H1 (cell line): ENCODE data around the gene UNC93A. TPM values are rescaled to one million over a fixed set of nuclear protein-coding genes. Genes with fewer than 3 reads are reported as not detected.

Source experiments
- polyA plus RNA-seq, 7 experiments: library from polyadenylated mRNA; depleted of rRNA in 3 of 7; stranded (reverse) in 5 of 7; unstranded in 2 of 7; fragments of >200 nt in 5 of 7; fragments of 200-250 nt in 2 of 7; gene quantifications; 1 replicate in 5 of 7; 2 replicates in 1 of 7; 4 replicates in 1 of 7; pipeline versions ENCODE4 v1.2.1 to v1.2.3, GENCODE V29; 2011 to 2013; ENCODE audit warnings: missing spikeins in 2 of 7, mixed read lengths in 2 of 7
- total RNA-seq: library from RNA; stranded (reverse); fragmentation: NEBNext Ultra II Directional; extraction: Animal tissue kit (Norgen Biotek cat#: 25700); gene quantifications from 2 replicates; pipeline ENCODE4 v1.2.1, GENCODE V29; 2021

UNC93A gene
- total and polyA plus RNA-seq, 2 of the 8 experiments (the other 6 are each of a cell fraction or from before 2014, with no cell fraction given) = 0.39 TPM; not detected in 1

Other genes with a start within 250 kb of the UNC93A start
- gene CCR6, start 168.2 kb upstream of the UNC93A start, total RNA-seq = not detected in 2 replicates
- gene CCR6, start 168.2 kb upstream of the UNC93A start, polyA plus RNA-seq (2011; rRNA removed) = 0.06 and 0.27 TPM in 2 replicates
- gene GPR31, start 133.3 kb upstream of the UNC93A start, total RNA-seq = not detected in 2 replicates
- not detected in 2 replicates for gene GPR31, start 133.3 kb upstream of the UNC93A start, polyA plus RNA-seq (2011; rRNA removed)
- not detected in 2 replicates for gene TTLL2, start 33.8 kb downstream of the UNC93A start, total RNA-seq
- not detected in 2 replicates for gene TTLL2, start 33.8 kb downstream of the UNC93A start, polyA plus RNA-seq (2011; rRNA removed)